GM12878 (cell line): ENCODE results near the gene PDSS2. TPM values are rescaled to one million over a fixed set of nuclear protein-coding genes. Genes with fewer than 3 reads are reported as not detected.

Experiments used
- CBFB ChIP-seq: IDR thresholded peaks from 2 replicates; pipeline ENCODE4 v1.6.1; 2016; ENCODE audit warnings: antibody characterized with exemption, low read depth
- KDM1A ChIP-seq: fragments of 200-600 bp; sonication (generic); IDR thresholded peaks from 2 replicates; pipeline ENCODE4 v1.6.1; 2016; ENCODE audit warnings: borderline replicate concordance
- MTA2 ChIP-seq: fragments of 450-650 bp; IDR thresholded peaks from 2 replicates; pipeline ENCODE4 v1.6.1; 2016; ENCODE audit warnings: low read depth, mild to moderate bottlenecking, moderate library complexity
- SRF ChIP-seq, 2 experiments: IDR thresholded peaks; 2 replicates each; pipeline ENCODE4 v1.6.1; 2011; ENCODE audit warnings: low read depth in 2 of 2, low read length in 2 of 2, mild to moderate bottlenecking in 1 of 2, moderate library complexity in 1 of 2
- TCF3 ChIP-seq: IDR thresholded peaks from 2 replicates; pipeline ENCODE4 v1.6.1; 2012; ENCODE audit warnings: low read depth, mild to moderate bottlenecking, low read length, borderline replicate concordance; ENCODE audit not compliant: insufficient read depth
- polyA plus RNA-seq, 11 experiments: library from polyadenylated mRNA; depleted of rRNA in 4 of 11; unstranded in 6 of 11; stranded (reverse) in 5 of 11; fragments of >200 nt; fragmentation: Nextera tagmentation in 4 of 11; fragmentation: Illumina TruSeq in 1 of 11; extraction: Ambion mirVana in 4 of 11; extraction: Trizol in 1 of 11; gene quantifications; 1 replicate in 1 of 11; 2 replicates in 10 of 11; pipeline versions ENCODE4 v1.2.1 to v1.2.3, GENCODE V29; 2011 to 2016; ENCODE audit warnings: inconsistent platforms in 2 of 11, missing spikeins in 2 of 11, low read depth in 1 of 11
- total RNA-seq, 4 experiments: library from RNA; depleted of rRNA in 3 of 4; stranded (reverse); fragments of >200 nt in 3 of 4; fragmentation: Illumina TruSeq in 1 of 4; extraction: Trizol in 1 of 4; gene quantifications; 2 replicates each; pipeline versions ENCODE4 v1.2.1 to v1.2.3, GENCODE V29; 2013 to 2021
- TF ChIP-seq, protein P1 (sequence below): fragments of 450-650 bp; formaldehyde crosslinking; IDR thresholded peaks from 2 replicates; pipeline ENCODE4 v1.4.0; 2020; ENCODE audit warnings: mild to moderate bottlenecking, moderate library complexity
- TF ChIP-seq, protein P2 (sequence below): fragments of 450-650 bp; IDR thresholded peaks from 2 replicates; pipeline ENCODE4 v1.6.1; 2018; ENCODE audit warnings: mild to moderate bottlenecking, low read depth, moderate library complexity; ENCODE audit not compliant: partially characterized antibody
- TF ChIP-seq, protein P3 (sequence below): IDR thresholded peaks from 2 replicates; pipeline ENCODE4 v1.6.1; 2011; ENCODE audit warnings: borderline replicate concordance, low read depth, mild to moderate bottlenecking, moderate library complexity, low read length; ENCODE audit not compliant: insufficient read depth, poor library complexity, severe bottlenecking
- TF ChIP-seq, protein P4 (sequence below): fragments of 450-650 bp; conservative IDR thresholded peaks from 2 replicates; pipeline ENCODE4 v1.6.1; 2017; ENCODE audit warnings: mild to moderate bottlenecking, moderate library complexity

The PDSS2 gene
- total and polyA plus RNA-seq, 10 of the 15 experiments (the other 5 are each of a cell fraction or from before 2014, with no cell fraction given), result 7.7 to 15.5 (median 9.6) TPM

DNA sequence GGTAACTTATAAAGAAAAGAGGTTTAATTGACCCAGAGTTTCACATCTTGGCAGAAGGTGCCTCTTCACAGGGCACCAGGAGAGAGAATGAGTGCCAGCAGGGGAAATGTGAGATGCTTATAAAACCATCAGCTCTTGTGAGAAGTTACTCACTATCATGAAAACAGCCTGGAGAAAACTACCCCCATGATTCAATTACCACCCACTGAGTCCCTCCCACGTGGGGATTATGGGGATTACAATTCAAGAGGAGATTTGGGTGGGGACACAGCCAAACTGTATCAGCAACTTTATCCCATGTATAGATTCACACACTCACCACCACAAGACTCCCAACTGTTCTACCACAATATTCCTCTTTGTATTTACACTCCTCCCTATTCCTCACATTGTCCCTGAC lies 10.6 kb downstream of the PDSS2 start (continued):
- TF ChIP-seq, protein P1, sequence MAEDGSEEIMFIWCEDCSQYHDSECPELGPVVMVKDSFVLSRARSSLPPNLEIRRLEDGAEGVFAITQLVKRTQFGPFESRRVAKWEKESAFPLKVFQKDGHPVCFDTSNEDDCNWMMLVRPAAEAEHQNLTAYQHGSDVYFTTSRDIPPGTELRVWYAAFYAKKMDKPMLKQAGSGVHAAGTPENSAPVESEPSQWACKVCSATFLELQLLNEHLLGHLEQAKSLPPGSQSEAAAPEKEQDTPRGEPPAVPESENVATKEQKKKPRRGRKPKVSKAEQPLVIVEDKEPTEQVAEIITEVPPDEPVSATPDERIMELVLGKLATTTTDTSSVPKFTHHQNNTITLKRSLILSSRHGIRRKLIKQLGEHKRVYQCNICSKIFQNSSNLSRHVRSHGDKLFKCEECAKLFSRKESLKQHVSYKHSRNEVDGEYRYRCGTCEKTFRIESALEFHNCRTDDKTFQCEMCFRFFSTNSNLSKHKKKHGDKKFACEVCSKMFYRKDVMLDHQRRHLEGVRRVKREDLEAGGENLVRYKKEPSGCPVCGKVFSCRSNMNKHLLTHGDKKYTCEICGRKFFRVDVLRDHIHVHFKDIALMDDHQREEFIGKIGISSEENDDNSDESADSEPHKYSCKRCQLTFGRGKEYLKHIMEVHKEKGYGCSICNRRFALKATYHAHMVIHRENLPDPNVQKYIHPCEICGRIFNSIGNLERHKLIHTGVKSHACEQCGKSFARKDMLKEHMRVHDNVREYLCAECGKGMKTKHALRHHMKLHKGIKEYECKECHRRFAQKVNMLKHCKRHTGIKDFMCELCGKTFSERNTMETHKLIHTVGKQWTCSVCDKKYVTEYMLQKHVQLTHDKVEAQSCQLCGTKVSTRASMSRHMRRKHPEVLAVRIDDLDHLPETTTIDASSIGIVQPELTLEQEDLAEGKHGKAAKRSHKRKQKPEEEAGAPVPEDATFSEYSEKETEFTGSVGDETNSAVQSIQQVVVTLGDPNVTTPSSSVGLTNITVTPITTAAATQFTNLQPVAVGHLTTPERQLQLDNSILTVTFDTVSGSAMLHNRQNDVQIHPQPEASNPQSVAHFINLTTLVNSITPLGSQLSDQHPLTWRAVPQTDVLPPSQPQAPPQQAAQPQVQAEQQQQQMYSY, result no peak
- TF ChIP-seq, protein P2, sequence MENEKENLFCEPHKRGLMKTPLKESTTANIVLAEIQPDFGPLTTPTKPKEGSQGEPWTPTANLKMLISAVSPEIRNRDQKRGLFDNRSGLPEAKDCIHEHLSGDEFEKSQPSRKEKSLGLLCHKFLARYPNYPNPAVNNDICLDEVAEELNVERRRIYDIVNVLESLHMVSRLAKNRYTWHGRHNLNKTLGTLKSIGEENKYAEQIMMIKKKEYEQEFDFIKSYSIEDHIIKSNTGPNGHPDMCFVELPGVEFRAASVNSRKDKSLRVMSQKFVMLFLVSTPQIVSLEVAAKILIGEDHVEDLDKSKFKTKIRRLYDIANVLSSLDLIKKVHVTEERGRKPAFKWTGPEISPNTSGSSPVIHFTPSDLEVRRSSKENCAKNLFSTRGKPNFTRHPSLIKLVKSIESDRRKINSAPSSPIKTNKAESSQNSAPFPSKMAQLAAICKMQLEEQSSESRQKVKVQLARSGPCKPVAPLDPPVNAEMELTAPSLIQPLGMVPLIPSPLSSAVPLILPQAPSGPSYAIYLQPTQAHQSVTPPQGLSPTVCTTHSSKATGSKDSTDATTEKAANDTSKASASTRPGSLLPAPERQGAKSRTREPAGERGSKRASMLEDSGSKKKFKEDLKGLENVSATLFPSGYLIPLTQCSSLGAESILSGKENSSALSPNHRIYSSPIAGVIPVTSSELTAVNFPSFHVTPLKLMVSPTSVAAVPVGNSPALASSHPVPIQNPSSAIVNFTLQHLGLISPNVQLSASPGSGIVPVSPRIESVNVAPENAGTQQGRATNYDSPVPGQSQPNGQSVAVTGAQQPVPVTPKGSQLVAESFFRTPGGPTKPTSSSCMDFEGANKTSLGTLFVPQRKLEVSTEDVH, result no peak
- TF ChIP-seq MTA2, result no peak
- TF ChIP-seq KDM1A, result no peak
- TF ChIP-seq, protein P3, sequence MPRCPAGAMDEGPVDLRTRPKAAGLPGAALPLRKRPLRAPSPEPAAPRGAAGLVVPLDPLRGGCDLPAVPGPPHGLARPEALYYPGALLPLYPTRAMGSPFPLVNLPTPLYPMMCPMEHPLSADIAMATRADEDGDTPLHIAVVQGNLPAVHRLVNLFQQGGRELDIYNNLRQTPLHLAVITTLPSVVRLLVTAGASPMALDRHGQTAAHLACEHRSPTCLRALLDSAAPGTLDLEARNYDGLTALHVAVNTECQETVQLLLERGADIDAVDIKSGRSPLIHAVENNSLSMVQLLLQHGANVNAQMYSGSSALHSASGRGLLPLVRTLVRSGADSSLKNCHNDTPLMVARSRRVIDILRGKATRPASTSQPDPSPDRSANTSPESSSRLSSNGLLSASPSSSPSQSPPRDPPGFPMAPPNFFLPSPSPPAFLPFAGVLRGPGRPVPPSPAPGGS, result no peak
- TF ChIP-seq SRF (IDR thresholded peaks at IDR 0.05; ENCODE audit: low read depth in 2 of 2, low read length in 2 of 2), result no peak
- TF ChIP-seq, protein P4, sequence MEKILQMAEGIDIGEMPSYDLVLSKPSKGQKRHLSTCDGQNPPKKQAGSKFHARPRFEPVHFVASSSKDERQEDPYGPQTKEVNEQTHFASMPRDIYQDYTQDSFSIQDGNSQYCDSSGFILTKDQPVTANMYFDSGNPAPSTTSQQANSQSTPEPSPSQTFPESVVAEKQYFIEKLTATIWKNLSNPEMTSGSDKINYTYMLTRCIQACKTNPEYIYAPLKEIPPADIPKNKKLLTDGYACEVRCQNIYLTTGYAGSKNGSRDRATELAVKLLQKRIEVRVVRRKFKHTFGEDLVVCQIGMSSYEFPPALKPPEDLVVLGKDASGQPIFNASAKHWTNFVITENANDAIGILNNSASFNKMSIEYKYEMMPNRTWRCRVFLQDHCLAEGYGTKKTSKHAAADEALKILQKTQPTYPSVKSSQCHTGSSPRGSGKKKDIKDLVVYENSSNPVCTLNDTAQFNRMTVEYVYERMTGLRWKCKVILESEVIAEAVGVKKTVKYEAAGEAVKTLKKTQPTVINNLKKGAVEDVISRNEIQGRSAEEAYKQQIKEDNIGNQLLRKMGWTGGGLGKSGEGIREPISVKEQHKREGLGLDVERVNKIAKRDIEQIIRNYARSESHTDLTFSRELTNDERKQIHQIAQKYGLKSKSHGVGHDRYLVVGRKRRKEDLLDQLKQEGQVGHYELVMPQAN, result no peak
- TF ChIP-seq TCF3, result no peak
- no peak for TF ChIP-seq CBFB
